Fibroblast of pulmonary artery (primary cell): ENCODE results near the gene ULBP2.
"Not testable (repeated sequence)": the region's sequence is repeated elsewhere in the genome, so short reads cannot be mapped to it uniquely, and the experiment has no call there.

ENCODE experiments used
- DNase-seq: peaks from one replicate; pipeline ENCODE4 v3.0.0-alpha.2; 2010; ENCODE audit warnings: low read depth
- H3K4me3 ChIP-seq: replicated peaks from 2 replicates; pipeline ENCODE4 v1.5.1; 2011; ENCODE audit warnings: low read depth, mild to moderate bottlenecking, control low read depth, low read length, moderate library complexity
- TF ChIP-seq, protein P1 (sequence below): IDR thresholded peaks from 2 replicates; pipeline ENCODE4 v1.5.1; 2011; ENCODE audit warnings: mild to moderate bottlenecking, control low read depth, low read length, inconsistent platforms; ENCODE audit errors: missing control alignments

The ULBP2 gene

DNA sequence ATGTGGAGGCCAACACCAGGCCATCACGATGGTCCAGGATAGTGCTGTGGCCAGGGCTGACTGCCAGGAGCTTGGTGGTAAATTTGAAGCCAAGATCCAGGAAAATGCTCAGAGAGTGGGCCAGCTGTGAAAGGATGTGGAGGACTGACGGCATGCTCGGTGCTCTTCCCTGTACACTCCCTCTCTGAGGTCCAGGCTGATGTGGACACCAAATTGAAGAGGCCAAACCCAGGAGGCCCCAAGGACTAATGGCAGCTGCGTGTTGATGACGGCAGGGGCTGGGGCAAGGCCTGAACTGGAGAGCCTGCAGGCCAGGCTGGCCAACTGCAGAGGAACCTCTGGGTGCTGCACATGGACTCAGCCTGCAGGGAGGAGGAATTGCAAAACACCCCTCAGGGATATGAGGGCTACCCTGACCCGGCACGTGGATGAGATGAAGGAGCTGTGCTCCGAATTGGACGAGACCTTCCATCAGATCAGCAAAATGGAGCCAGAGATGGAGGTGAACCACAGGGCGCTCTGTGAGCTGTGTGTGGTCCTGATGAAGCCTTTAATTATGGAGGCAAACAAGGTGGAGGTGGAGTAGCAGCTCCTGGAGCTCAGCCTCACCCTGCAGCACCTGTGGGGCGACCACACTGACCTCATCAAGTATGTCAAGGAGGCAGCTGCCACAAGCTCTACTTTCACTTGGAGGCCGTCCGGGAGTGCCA is 37.0 kb upstream of the ULBP2 start:
- TF ChIP-seq, protein P1, sequence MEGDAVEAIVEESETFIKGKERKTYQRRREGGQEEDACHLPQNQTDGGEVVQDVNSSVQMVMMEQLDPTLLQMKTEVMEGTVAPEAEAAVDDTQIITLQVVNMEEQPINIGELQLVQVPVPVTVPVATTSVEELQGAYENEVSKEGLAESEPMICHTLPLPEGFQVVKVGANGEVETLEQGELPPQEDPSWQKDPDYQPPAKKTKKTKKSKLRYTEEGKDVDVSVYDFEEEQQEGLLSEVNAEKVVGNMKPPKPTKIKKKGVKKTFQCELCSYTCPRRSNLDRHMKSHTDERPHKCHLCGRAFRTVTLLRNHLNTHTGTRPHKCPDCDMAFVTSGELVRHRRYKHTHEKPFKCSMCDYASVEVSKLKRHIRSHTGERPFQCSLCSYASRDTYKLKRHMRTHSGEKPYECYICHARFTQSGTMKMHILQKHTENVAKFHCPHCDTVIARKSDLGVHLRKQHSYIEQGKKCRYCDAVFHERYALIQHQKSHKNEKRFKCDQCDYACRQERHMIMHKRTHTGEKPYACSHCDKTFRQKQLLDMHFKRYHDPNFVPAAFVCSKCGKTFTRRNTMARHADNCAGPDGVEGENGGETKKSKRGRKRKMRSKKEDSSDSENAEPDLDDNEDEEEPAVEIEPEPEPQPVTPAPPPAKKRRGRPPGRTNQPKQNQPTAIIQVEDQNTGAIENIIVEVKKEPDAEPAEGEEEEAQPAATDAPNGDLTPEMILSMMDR = no peak
- no peak overlapping the region for H3K4me3 ChIP-seq
- DNase-seq = no peak

DNA sequence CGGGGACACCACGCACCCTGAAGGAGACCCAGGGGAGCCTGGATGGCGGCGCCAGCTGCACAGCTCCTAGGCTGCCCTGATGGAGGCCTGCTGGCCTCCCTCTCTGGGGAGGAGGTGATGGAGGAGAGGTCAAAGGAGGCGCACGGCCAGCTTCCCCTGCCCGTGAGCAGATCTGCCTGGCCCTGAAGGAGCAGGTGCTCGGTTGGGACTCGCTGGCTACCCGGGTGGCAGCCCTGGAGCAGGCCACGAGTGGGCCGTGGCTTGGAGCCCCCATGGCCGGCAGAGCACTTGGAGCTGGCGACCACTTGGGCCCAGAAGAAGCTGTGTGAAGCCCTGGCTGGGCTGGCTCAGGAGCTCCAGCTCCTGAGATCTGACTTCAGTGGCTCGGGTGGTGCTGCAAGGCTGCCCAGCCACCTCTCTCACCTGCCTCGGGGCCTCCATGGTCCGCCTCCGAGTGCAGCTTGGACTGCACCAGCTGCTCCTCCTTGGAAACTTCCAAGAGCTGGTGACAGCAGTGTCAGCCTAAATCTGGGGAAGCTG is 36.4 kb upstream of the ULBP2 start:
- no peak for DNase-seq
- no peak overlapping the region for H3K4me3 ChIP-seq
- TF ChIP-seq, protein P1 = no peak

DNA sequence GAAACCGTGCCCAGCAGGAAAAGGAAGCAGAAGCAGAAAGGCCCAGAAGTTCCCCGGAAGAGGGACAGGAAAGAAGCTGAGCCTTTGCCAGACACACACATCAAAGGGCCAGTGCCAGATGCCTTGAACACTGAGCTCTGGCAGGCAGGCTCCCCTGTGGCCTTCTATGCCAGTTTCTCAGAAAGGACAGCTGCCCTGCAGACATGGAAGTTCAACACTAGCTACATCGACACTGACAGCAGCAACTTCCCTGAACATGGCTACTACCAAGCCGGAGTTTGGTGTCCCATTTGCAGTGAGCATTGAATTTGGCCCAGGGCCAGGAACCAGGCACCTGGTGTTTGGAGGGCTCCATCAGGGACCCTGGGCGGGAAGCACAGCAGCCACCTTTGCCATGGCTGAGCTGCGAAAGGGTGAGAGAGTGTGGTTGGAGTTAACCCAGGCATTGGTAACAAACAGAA is 35.9 kb upstream of the ULBP2 start:
- no peak overlapping the region for H3K4me3 ChIP-seq
- TF ChIP-seq, protein P1 = no peak
- DNase-seq = no peak

DNA sequence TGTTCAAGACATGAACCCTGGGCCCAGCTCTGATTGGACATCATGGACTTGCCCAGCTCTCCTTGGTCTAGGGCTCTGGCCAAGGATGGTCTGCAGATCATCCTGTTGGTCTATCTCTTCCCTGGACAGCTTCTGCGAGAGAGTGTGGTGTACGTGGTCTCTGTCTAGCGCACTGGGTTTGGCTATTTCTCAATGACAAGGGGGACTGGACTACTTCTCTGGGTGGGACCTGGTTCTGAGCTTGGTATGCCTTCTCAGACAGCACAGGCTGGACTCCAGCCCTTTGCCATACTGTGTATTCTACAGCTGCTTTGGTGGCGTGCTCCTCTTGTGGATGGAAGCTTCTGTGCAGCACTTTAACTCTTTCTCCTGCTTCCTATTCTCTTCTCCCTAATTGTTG is 35.4 kb upstream of the ULBP2 start:
- TF ChIP-seq, protein P1 = no peak
- no peak for DNase-seq
- H3K4me3 ChIP-seq = no peak overlapping the region

DNA sequence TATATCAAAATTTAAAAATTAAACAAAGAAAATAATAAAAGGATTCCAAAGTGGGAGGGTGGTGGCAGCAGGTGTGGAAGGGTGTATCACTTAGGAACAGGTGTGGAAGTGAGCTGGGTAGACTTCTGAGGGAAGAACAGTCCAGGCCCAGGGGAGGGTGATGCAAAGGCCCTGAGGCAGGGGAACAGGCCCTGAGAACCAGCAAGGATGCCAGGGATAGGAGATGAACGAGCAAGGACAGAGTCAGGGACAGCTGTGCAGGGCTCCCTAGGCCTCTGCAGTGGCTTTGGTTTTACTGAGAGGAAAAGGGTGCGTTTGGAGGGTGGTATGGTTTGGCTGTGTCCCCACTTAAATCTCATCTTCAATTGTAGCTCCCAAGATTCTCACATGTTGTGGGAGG is 34.5 kb upstream of the ULBP2 start:
- no peak for DNase-seq
- TF ChIP-seq, protein P1 = no peak
- no peak overlapping the region for H3K4me3 ChIP-seq

DNA sequence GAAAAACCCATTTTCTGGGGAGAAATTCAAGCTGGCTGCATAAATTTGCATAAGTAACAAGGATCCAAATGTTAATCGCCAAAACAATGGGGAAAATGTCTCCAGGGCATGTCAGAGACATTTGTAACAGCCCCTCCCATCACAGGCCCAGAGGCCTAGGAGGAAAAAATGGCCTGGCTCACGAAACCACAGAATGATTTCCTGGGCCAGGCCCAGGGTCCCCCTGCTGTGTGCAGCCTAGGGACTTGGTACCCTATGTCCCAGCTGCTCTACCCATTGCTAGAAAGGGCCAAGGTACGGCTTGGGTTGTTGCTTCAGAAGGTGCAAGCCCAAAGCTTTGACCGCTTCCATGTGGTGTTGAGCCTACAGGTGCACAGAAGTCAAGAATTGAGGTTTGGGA is 33.3 kb upstream of the ULBP2 start:
- H3K4me3 ChIP-seq, DNase-seq: not testable (repeated sequence)

DNA sequence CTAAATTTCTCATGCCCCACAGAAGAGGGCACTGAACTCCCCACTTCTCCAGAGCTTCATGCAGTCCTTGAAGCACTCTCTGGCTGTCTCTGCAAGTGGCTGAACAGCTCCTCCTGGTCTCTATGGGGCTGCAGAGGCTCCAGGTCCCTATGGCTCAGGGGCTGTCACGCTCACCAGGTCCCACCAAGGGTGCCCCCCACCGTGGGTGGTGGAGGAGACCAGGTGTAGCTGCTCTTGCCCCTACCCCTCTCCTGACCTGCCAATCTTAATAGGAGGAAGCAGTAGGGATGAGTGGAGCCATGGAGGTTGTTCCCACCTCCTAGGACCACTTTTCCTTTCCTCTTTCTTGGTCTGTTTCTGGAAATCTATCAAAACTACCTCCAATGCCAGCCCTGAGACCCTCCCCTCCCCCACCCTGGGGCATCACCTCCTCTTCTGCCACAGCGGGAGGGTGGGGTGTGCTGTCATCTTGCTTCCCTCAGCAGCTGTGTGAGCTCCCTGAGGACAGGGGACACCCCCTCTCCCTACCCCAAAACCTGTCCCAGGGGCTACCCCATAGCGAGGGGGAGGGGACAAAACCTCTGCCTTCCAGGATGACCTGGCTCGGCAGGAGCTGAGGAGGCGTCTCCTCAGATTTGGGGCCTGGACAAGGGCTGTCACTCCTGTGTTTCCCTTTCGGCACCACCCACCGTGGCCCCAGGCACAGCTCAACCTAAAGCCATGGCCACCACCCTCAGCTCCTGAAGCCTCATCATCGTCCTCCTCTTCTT is 31.9 kb upstream of the ULBP2 start:
- TF ChIP-seq, protein P1 = no peak
- no peak for DNase-seq
- no peak overlapping the region for H3K4me3 ChIP-seq
